Gastrocnemius medialis (tissue), 4 donors: ENCODE results near the gene ALG2. TPM values are rescaled to one million over a fixed set of nuclear protein-coding genes. Genes with fewer than 3 reads are reported as not detected.
A peak's percentile ranks its signal among the peaks of the same experiment; 100 is the strongest.

Source experiments
- ATAC-seq, 2 donors: fragments of 150-250 bp; one replicate each; pipeline ENCODE4 v1.9.1; 2016
- DNase-seq, 2 donors: peaks; one replicate each; pipeline ENCODE4 v3.0.0-alpha.2; 2019
- H3K27ac ChIP-seq, 4 donors: fragments of 200-600 bp; sonication (generic); 1 replicate in 1 of 4; 2 replicates in 3 of 4; pipeline ENCODE4 v1.5.1; 2016 to 2018; ENCODE audit warnings: mild to moderate bottlenecking in 2 of 4, moderate library complexity in 1 of 4
- H3K27me3 ChIP-seq, 3 donors: fragments of 200-600 bp; sonication (generic) in 2 of 3; 1 replicate in 1 of 3; 2 replicates in 2 of 3; pipeline versions ENCODE4 v1.5.1 to v1.6.0; 2016 to 2019; ENCODE audit warnings: mild to moderate bottlenecking in 1 of 3, moderate library complexity in 1 of 3
- H3K36me3 ChIP-seq, 2 donors: fragments of 200-600 bp; sonication (generic) in 1 of 2; one replicate each; pipeline ENCODE4 v1.5.1; 2017 to 2018
- H3K4me1 ChIP-seq, 2 donors: fragments of 200-600 bp; sonication (generic) in 1 of 2; one replicate each; pipeline ENCODE4 v1.5.1; 2016 to 2017; ENCODE audit warnings: mild to moderate bottlenecking in 2 of 2
- H3K4me3 ChIP-seq, 4 donors: fragments of 200-600 bp; sonication (generic) in 3 of 4; 1 replicate in 1 of 4; 2 replicates in 3 of 4; pipeline ENCODE4 v1.5.1; 2016 to 2019; ENCODE audit warnings: mild to moderate bottlenecking in 2 of 4
- H3K9me3 ChIP-seq, 3 donors: fragments of 200-600 bp; sonication (generic) in 2 of 3; 1 replicate in 1 of 3; 2 replicates in 2 of 3; pipeline ENCODE4 v1.5.1; 2016 to 2019
- CTCF ChIP-seq, 5 experiments: fragments of 450-650 bp in 3 of 5; fragments of 200-600 bp in 2 of 5; sonication (generic) in 2 of 5; IDR thresholded peaks in 4 of 5; conservative IDR thresholded peaks in 1 of 5; 1 replicate in 4 of 5; 2 replicates in 1 of 5; pipeline ENCODE4 v1.5.1; 2016 to 2019; ENCODE audit warnings: antibody characterized with exemption in 5 of 5, mild to moderate bottlenecking in 3 of 5, moderate library complexity in 3 of 5
- POLR2A ChIP-seq, 2 donors: fragments of 450-650 bp; IDR thresholded peaks; one replicate each; pipeline ENCODE4 v1.6.1; 2017; ENCODE audit warnings: antibody characterized with exemption in 2 of 2, mild to moderate bottlenecking in 2 of 2, moderate library complexity in 2 of 2
- in situ Hi-C, 4 donors: fragments of 200-750 bp; cut with MboI; loops; one replicate each; pipeline versions ENCODE4 v1.15.0 to v1.8.0; 2017; ENCODE audit warnings: low sequenced_read_pairs in 4 of 4
- intact Hi-C: fragments of 100-400 bp; cut with DNase I; formaldehyde crosslinking; loops from one replicate; pipeline ENCODE4 v1.15.1; 2023; ENCODE audit warnings: low total_unique reads
- total RNA-seq, 4 donors: library from RNA; depleted of rRNA; stranded (reverse); fragments of >200 nt; gene quantifications; one replicate each; pipeline versions ENCODE4 v1.1.0 to v1.2.3, GENCODE V29; 2016

The ALG2 gene
- total RNA-seq, 4 donors from 2014 or later = 12.3 to 19.9 (median 14.7) TPM

GRCh38 chr9:99226054-99226453, 4.3 kb upstream of the ALG2 start:
- Histone ChIP-seq H3K4me3 (no peak overlapping the region), H3K36me3 (peaks cover 0 to 38% of the 10 kb centered on the region in 2 donors), H3K4me1 (peaks cover 38 to 42% of the 10 kb centered on the region in 2 donors), H3K27me3 (no peaks in the 10 kb centered on the region), H3K9me3 (no peaks in the 10 kb centered on the region), H3K27ac (peak overlapping the region; percentile 62 to 98 (median 96))
- no peak for DNase-seq
- ATAC-seq = no peak
- in situ Hi-C loops = no loop called here
- no peak for TF ChIP-seq POLR2A (IDR thresholded peaks at IDR 0.05)
- TF ChIP-seq CTCF (IDR thresholded peaks at IDR 0.05 in 4 of 5, conservative IDR thresholded peaks at IDR 0.05 in 1 of 5) = no peak
- intact Hi-C loops = loop anchor here (10.0 kb wide), 1 partner anchor 1129 kb away; the partner anchor contains the start of gene TEX10

GRCh38 chr9:99224445-99224844, 2.7 kb upstream of the ALG2 start:
- ATAC-seq (no peak), DNase-seq (no peak)
- peaks cover 50 to 55% of the 10 kb centered on the region in 2 donors for H3K4me1 ChIP-seq
- peak overlapping the region; percentile 88 to 98 (median 96) for H3K27ac ChIP-seq
- H3K27me3 ChIP-seq = no peaks in the 10 kb centered on the region
- in situ Hi-C loops = loop anchor here in 1 of 4 donors (25.0 kb wide), 1 partner anchor 588 kb away; the partner anchor contains the start of gene NR4A3
- H3K36me3 ChIP-seq = peaks cover 0 to 25% of the 10 kb centered on the region in 2 donors
- no peaks in the 10 kb centered on the region for H3K9me3 ChIP-seq
- H3K4me3 ChIP-seq = no peak overlapping the region
- TF ChIP-seq CTCF (IDR thresholded peaks at IDR 0.05 in 4 of 5, conservative IDR thresholded peaks at IDR 0.05 in 1 of 5) = no peak
- no peak for TF ChIP-seq POLR2A (IDR thresholded peaks at IDR 0.05)
- intact Hi-C loops = loop anchor here (5.0 to 10.0 kb wide), 4 partner anchors 117 to 1130 kb away; partner anchors contain the start of genes ERP44, INVS, TEX10 and TGFBR1

- ATAC-seq (no peak), DNase-seq (no peak)
- Histone ChIP-seq H3K4me3 (peak overlapping the region; percentile 89 to 98 (median 94)), H3K27ac (peak overlapping the region; percentile 88 to 98 (median 96)), H3K4me1 (peaks cover 62 to 69% of the 10 kb centered on the region in 2 donors), H3K27me3 (no peaks in the 10 kb centered on the region), H3K36me3 (peaks cover 0 to 17% of the 10 kb centered on the region in 2 donors), H3K9me3 (no peaks in the 10 kb centered on the region)
- TF ChIP-seq CTCF (IDR thresholded peaks at IDR 0.05 in 4 of 5, conservative IDR thresholded peaks at IDR 0.05 in 1 of 5) (no peak), POLR2A (IDR thresholded peaks at IDR 0.05) (no peak)
- in situ Hi-C loops = loop anchor here in 1 of 4 donors (25.0 kb wide), 1 partner anchor 590 kb away; the partner anchor contains the start of gene NR4A3
- intact Hi-C loops = loop anchor here (2.0 to 10.0 kb wide), 6 partner anchors 115 to 1132 kb away; partner anchors contain the start of genes ERP44, INVS, NR4A3 and TEX10
These were observed 901 bp upstream of the ALG2 start for GRCh38 chr9:99222416-99223270.

DNA sequence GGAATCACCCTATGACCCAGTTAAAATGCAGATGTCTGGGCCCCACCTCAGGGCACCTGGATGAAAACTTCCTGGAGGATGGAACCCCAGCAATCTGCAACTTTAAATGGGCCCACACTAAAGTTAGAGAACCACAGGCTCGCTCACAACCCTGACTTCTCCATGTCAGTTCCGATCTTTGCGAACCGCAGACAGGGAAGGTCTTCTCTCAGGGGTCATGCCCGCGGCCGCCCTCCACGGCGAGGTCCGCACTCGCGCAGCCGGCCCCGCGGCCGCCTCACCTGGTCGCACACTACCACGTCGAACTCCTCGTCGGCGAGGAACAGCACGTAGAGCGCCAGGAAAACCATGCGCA, 499 bp downstream of the ALG2 start:
- H3K9me3 ChIP-seq = no peaks in the 10 kb centered on the region
- peak overlapping the region; percentile 89 to 98 (median 94) for H3K4me3 ChIP-seq
- DNase-seq (peak in 1 of 2 donors; percentile 31), ATAC-seq (peak; percentile 1 to 39)
- H3K27ac ChIP-seq = peak overlapping the region; percentile 88 to 98 (median 96)
- TF ChIP-seq POLR2A (IDR thresholded peaks at IDR 0.05) (no peak), CTCF (IDR thresholded peaks at IDR 0.05 in 4 of 5, conservative IDR thresholded peaks at IDR 0.05 in 1 of 5) (no peak)
- H3K27me3 ChIP-seq = no peaks in the 10 kb centered on the region
- H3K36me3 ChIP-seq = peaks cover 0 to 15% of the 10 kb centered on the region in 2 donors
- intact Hi-C loops (loop anchor here (1.0 to 10.0 kb wide), 5 partner anchors 38 to 1134 kb away; partner anchors contain the start of genes ERP44, INVS, TEX10 and TGFBR1), in situ Hi-C loops (loop anchor here in 1 of 4 donors (25.0 kb wide), 1 partner anchor 591 kb away; the partner anchor contains the start of gene NR4A3)
- peaks cover 72 to 77% of the 10 kb centered on the region in 2 donors for H3K4me1 ChIP-seq
